ENCODE data around the gene GZMA.

The GZMA gene

DNA sequence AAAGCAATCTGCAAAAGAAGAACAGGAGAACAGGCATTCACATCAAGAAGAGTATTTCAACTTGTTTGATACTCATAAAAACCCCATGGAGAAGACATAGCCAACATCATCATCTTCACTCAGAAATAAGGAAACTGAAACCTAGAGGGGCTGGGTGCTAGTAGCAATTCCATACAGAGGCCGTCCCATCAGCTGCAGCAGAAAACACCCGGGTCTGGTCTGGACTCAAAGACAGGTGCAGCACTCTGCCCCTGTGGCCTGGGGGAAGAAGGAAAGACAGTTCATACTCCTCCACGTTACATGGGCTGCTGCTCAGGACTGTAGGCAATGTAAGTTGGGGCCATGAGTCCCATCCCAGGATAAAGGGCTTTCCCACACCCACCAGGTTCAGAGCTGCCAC lies 11.6 kb downstream of the GZMA start:
- H3K9ac ChIP-seq (ENCODE audit: low read length) = no peak overlapping the region
- no peaks in the 10 kb centered on the region for H4K20me1 ChIP-seq (ENCODE audit: insufficient read depth, low read length)
- TF ChIP-seq EZH2 (IDR thresholded peaks at IDR 0.05; ENCODE audit: borderline replicate concordance, low read length) = no peak
- TF ChIP-seq, protein P1, sequence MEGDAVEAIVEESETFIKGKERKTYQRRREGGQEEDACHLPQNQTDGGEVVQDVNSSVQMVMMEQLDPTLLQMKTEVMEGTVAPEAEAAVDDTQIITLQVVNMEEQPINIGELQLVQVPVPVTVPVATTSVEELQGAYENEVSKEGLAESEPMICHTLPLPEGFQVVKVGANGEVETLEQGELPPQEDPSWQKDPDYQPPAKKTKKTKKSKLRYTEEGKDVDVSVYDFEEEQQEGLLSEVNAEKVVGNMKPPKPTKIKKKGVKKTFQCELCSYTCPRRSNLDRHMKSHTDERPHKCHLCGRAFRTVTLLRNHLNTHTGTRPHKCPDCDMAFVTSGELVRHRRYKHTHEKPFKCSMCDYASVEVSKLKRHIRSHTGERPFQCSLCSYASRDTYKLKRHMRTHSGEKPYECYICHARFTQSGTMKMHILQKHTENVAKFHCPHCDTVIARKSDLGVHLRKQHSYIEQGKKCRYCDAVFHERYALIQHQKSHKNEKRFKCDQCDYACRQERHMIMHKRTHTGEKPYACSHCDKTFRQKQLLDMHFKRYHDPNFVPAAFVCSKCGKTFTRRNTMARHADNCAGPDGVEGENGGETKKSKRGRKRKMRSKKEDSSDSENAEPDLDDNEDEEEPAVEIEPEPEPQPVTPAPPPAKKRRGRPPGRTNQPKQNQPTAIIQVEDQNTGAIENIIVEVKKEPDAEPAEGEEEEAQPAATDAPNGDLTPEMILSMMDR (IDR thresholded peaks at IDR 0.05; ENCODE audit: low read length) = no peak
- no peaks in the 10 kb centered on the region for H3K27me3 ChIP-seq (ENCODE audit: insufficient read depth, low read length)
- H3K4me1 ChIP-seq (ENCODE audit: insufficient read depth, low read length, severe bottlenecking) = no peaks in the 10 kb centered on the region
- H3K4me3 ChIP-seq (ENCODE audit: low read depth, low read length, poor library complexity, severe bottlenecking) = no peak overlapping the region
- no peak overlapping the region for H3K4me2 ChIP-seq (ENCODE audit: low read length)
- H3K9me3 ChIP-seq (ENCODE audit: low read length) = 0 out of 2 replicates have a peak, but pooled peaks cover 2% of the 10 kb centered on the region
- no peak overlapping the region for H2AFZ ChIP-seq (ENCODE audit: low read length)
- H3F3A ChIP-seq (ENCODE audit: insufficient read depth, low read length) = no peaks in the 10 kb centered on the region
- no peak overlapping the region for H3K27ac ChIP-seq (ENCODE audit: low read depth, low read length, poor library complexity, severe bottlenecking)
- no peaks in the 10 kb centered on the region for H3K79me2 ChIP-seq (ENCODE audit: insufficient read depth, low read length)
- no peaks in the 10 kb centered on the region for H3K36me3 ChIP-seq (ENCODE audit: insufficient read depth, low read length)
- no peaks in the 10 kb centered on the region for H3K9me2 ChIP-seq (ENCODE audit: low read depth, low read length)

DNA sequence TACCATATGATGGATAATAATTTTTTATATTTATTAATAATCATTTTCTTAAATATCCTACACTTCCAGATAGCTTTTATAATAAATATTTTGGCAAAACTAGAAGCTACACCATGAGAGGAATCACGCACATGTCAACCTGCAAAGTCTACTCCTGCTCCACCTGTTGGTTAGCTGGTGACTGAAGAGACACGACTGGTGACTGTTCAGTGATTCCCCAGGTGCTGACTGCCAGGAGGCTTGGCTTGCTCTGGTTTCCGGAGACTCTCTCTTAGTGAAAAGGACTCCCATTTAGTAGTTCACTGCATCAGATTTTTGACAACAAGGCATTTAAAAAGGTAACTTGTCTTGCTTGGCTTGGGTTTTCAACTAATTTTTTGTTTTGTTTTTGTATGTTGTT lies 20.9 kb downstream of the GZMA start:
- no peaks in the 10 kb centered on the region for H4K20me1 ChIP-seq (ENCODE audit: insufficient read depth, low read length)
- H3K27me3 ChIP-seq (ENCODE audit: insufficient read depth, low read length) = no peaks in the 10 kb centered on the region
- H3K4me3 ChIP-seq (ENCODE audit: low read depth, low read length, poor library complexity, severe bottlenecking) = no peak overlapping the region
- no peaks in the 10 kb centered on the region for H3K9me3 ChIP-seq (ENCODE audit: low read length)
- H3K9ac ChIP-seq (ENCODE audit: low read length) = no peak overlapping the region
- H3K9me2 ChIP-seq (ENCODE audit: low read depth, low read length) = no peaks in the 10 kb centered on the region
- TF ChIP-seq, protein P1 (IDR thresholded peaks at IDR 0.05; ENCODE audit: low read length) = no peak
- no peak for TF ChIP-seq EZH2 (IDR thresholded peaks at IDR 0.05; ENCODE audit: borderline replicate concordance, low read length)
- no peaks in the 10 kb centered on the region for H3K79me2 ChIP-seq (ENCODE audit: insufficient read depth, low read length)
- no peaks in the 10 kb centered on the region for H3K36me3 ChIP-seq (ENCODE audit: insufficient read depth, low read length)
- no peaks in the 10 kb centered on the region for H3F3A ChIP-seq (ENCODE audit: insufficient read depth, low read length)
- no peak overlapping the region for H3K27ac ChIP-seq (ENCODE audit: low read depth, low read length, poor library complexity, severe bottlenecking)
- H3K4me1 ChIP-seq (ENCODE audit: insufficient read depth, low read length, severe bottlenecking) = no peaks in the 10 kb centered on the region
- no peak overlapping the region for H3K4me2 ChIP-seq (ENCODE audit: low read length)
- H2AFZ ChIP-seq (ENCODE audit: low read length) = no peak overlapping the region

DNA sequence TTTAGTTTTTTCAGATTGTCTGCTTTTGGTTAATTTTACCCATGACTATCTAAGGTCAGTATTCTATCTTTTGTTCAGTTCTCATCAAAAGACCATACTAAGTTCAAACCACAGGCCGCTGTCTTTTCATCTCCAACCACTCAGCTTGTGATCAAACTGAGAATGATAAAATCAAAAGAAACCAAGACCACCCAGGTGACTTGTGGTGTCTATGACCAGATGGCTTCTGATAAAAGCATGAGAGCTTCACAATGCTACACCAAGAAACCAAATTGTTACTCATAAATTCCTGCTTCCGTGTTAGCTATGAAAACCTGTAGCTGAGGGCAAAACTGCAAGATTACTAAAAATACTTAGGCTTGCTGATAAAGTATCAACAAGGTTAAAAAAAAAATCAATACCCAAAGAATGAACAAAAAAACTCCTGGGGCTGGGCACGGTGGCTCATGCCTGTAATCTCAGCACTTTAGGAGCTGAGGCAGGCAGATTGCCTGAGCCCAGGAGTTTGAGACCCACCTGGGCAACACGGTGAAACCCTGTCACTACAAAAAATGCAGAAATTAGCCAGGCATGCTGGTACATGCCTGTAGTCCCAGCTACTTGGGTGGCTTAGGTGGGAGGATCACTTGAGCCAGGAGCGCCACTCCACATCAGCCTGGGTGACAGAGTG lies 31.7 kb downstream of the GZMA start:
- H3K36me3 ChIP-seq (ENCODE audit: insufficient read depth, low read length) = no peaks in the 10 kb centered on the region
- no peak overlapping the region for H3K9ac ChIP-seq (ENCODE audit: low read length)
- H3K79me2 ChIP-seq (ENCODE audit: insufficient read depth, low read length) = no peaks in the 10 kb centered on the region
- no peaks in the 10 kb centered on the region for H4K20me1 ChIP-seq (ENCODE audit: insufficient read depth, low read length)
- H3K27me3 ChIP-seq (ENCODE audit: insufficient read depth, low read length) = no peaks in the 10 kb centered on the region
- H3K9me2 ChIP-seq (ENCODE audit: low read depth, low read length) = no peaks in the 10 kb centered on the region
- no peak overlapping the region for H2AFZ ChIP-seq (ENCODE audit: low read length)
- H3K4me2 ChIP-seq (ENCODE audit: low read length) = no peak overlapping the region
- no peaks in the 10 kb centered on the region for H3K4me1 ChIP-seq (ENCODE audit: insufficient read depth, low read length, severe bottlenecking)
- H3K27ac ChIP-seq (ENCODE audit: low read depth, low read length, poor library complexity, severe bottlenecking) = no peak overlapping the region
- TF ChIP-seq, protein P1 (IDR thresholded peaks at IDR 0.05; ENCODE audit: low read length) = no peak
- no peak for TF ChIP-seq EZH2 (IDR thresholded peaks at IDR 0.05; ENCODE audit: borderline replicate concordance, low read length)
- no peak overlapping the region for H3K4me3 ChIP-seq (ENCODE audit: low read depth, low read length, poor library complexity, severe bottlenecking)
- no peaks in the 10 kb centered on the region for H3F3A ChIP-seq (ENCODE audit: insufficient read depth, low read length)
- no peaks in the 10 kb centered on the region for H3K9me3 ChIP-seq (ENCODE audit: low read length)
